ENCODE data around the gene FKBP6. TPM values are rescaled to one million over a fixed set of nuclear protein-coding genes. Genes with fewer than 3 reads are reported as not detected.

The FKBP6 gene
- polyA plus RNA-seq, 1 donor (not counting 4 experiments of a cell fraction or from before 2014, with no cell fraction given) = not detected

GRCh38 chr7:73394422-73394821, 66.5 kb downstream of the FKBP6 start:
- Histone ChIP-seq H3K9me3 (ENCODE audit: control insufficient read depth, low read depth, low read length) (no peaks in the 10 kb centered on the region), H3K27me3 (ENCODE audit: control insufficient read depth, extremely low read depth, insufficient read depth, low read length) (no peaks in the 10 kb centered on the region), H3K79me2 (ENCODE audit: control insufficient read depth, insufficient read depth, low read length) (no peaks in the 10 kb centered on the region), H4K20me1 (ENCODE audit: control insufficient read depth, extremely low read depth, insufficient read depth, low read length) (no peaks in the 10 kb centered on the region), H3K4me2 (ENCODE audit: control insufficient read depth, extremely low read depth, insufficient read depth, low read depth, low read length) (no peak overlapping the region), H3K4me1 (ENCODE audit: control insufficient read depth, extremely low read depth, insufficient read depth, low read length) (no peaks in the 10 kb centered on the region), H3K4me3 (ENCODE audit: control insufficient read depth in 2 of 3, extremely low read depth in 1 of 3, insufficient read depth in 2 of 3, low read depth in 1 of 3, low read length in 3 of 3) (no peak overlapping the region), H3K27ac (ENCODE audit: control insufficient read depth, insufficient read depth, low read length) (no peak overlapping the region), H3K9me1 (ENCODE audit: control insufficient read depth, extremely low read depth, insufficient read depth, low read length) (no peaks in the 10 kb centered on the region), H2AFZ (ENCODE audit: control insufficient read depth, low read length) (no peak overlapping the region), H3K9ac (ENCODE audit: control insufficient read depth, extremely low read depth, insufficient read depth, low read length) (no peak overlapping the region), H3K36me3 (ENCODE audit: control insufficient read depth in 2 of 2, extremely low read depth in 1 of 2, insufficient read depth in 2 of 2, low read length in 2 of 2) (no peaks in the 10 kb centered on the region)
- TF ChIP-seq CTCF (optimal IDR thresholded peaks at IDR 0.05 in 1 of 3, IDR thresholded peaks at IDR 0.05 in 1 of 3, conservative IDR thresholded peaks at IDR 0.05 in 1 of 3; ENCODE audit: extremely low read depth in 1 of 3, insufficient read depth in 2 of 3, low read length in 3 of 3) (no peak), EZH2 (IDR thresholded peaks at IDR 0.05; ENCODE audit: low read length) (no peak)
- DNase-seq (ENCODE audit: low read depth, low spot score) = no peak
- no peak for FAIRE-seq
- dilution Hi-C loops (cut with MboI; ENCODE audit: extremely low pct_ligation_motif_present, low sequenced_read_pairs) = no loop called here

GRCh38 chr7:73395538-73396503, 67.9 kb downstream of the FKBP6 start:
- DNase-seq (ENCODE audit: low read depth, low spot score) = no peak
- no peak overlapping the region for H2AFZ ChIP-seq (ENCODE audit: control insufficient read depth, low read length)
- H3K27ac ChIP-seq (ENCODE audit: control insufficient read depth, insufficient read depth, low read length) = no peak overlapping the region
- no peaks in the 10 kb centered on the region for H3K27me3 ChIP-seq (ENCODE audit: control insufficient read depth, extremely low read depth, insufficient read depth, low read length)
- no peaks in the 10 kb centered on the region for H4K20me1 ChIP-seq (ENCODE audit: control insufficient read depth, extremely low read depth, insufficient read depth, low read length)
- no peaks in the 10 kb centered on the region for H3K9me3 ChIP-seq (ENCODE audit: control insufficient read depth, low read depth, low read length)
- no peak for FAIRE-seq
- no peak overlapping the region for H3K9ac ChIP-seq (ENCODE audit: control insufficient read depth, extremely low read depth, insufficient read depth, low read length)
- H3K4me1 ChIP-seq (ENCODE audit: control insufficient read depth, extremely low read depth, insufficient read depth, low read length) = no peaks in the 10 kb centered on the region
- H3K9me1 ChIP-seq (ENCODE audit: control insufficient read depth, extremely low read depth, insufficient read depth, low read length) = no peaks in the 10 kb centered on the region
- no peaks in the 10 kb centered on the region for H3K36me3 ChIP-seq (ENCODE audit: control insufficient read depth in 2 of 2, extremely low read depth in 1 of 2, insufficient read depth in 2 of 2, low read length in 2 of 2)
- dilution Hi-C loops (cut with MboI; ENCODE audit: extremely low pct_ligation_motif_present, low sequenced_read_pairs) = no loop called here
- TF ChIP-seq CTCF (optimal IDR thresholded peaks at IDR 0.05 in 1 of 3, IDR thresholded peaks at IDR 0.05 in 1 of 3, conservative IDR thresholded peaks at IDR 0.05 in 1 of 3; ENCODE audit: extremely low read depth in 1 of 3, insufficient read depth in 2 of 3, low read length in 3 of 3) (no peak), EZH2 (IDR thresholded peaks at IDR 0.05; ENCODE audit: low read length) (no peak)
- no peaks in the 10 kb centered on the region for H3K79me2 ChIP-seq (ENCODE audit: control insufficient read depth, insufficient read depth, low read length)
- H3K4me3 ChIP-seq (ENCODE audit: control insufficient read depth in 2 of 3, extremely low read depth in 1 of 3, insufficient read depth in 2 of 3, low read depth in 1 of 3, low read length in 3 of 3) = no peak overlapping the region
- no peak overlapping the region for H3K4me2 ChIP-seq (ENCODE audit: control insufficient read depth, extremely low read depth, insufficient read depth, low read depth, low read length)

Measured in keratinocyte (primary cell).